ENCODE results near the gene GPNMB. TPM values are rescaled to one million over a fixed set of nuclear protein-coding genes. Genes with fewer than 3 reads are reported as not detected.
A peak's percentile ranks its signal among the peaks of the same experiment; 100 is the strongest.

GPNMB gene
- total and polyA plus RNA-seq, 2 of the 13 experiments (the other 11 are each of a cell fraction or from before 2014, with no cell fraction given): 1.1 to 1.6 TPM

GRCh38 chr7:23285657-23286646 is 39.4 kb downstream of the GPNMB start (continued):
- TF ChIP-seq ZBTB39 (CRISPR knock-in tag; IDR thresholded peaks at IDR 0.05) (no peak), MEF2D (CRISPR knock-in tag; IDR thresholded peaks at IDR 0.05) (no peak), TP53 (CRISPR knock-in tag; conservative IDR thresholded peaks at IDR 0.05) (no peak), PCBP2 (optimal IDR thresholded peaks at IDR 0.05; ENCODE audit: low read depth, low read length, poor library complexity, severe bottlenecking) (peak; percentile 90), ZNF510 (CRISPR knock-in tag; IDR thresholded peaks at IDR 0.05; ENCODE audit: low read depth) (no peak), ZFYVE20 (CRISPR knock-in tag; IDR thresholded peaks at IDR 0.05; ENCODE audit: borderline replicate concordance, low read depth) (no peak), CREB1 (IDR thresholded peaks at IDR 0.05) (no peak), CREB1 (CRISPR knock-in tag; IDR thresholded peaks at IDR 0.05) (no peak), TRIM22 (IDR thresholded peaks at IDR 0.05) (no peak), USF2 (IDR thresholded peaks at IDR 0.05; ENCODE audit: low read depth, low read length) (no peak), USF2 (CRISPR knock-in tag; IDR thresholded peaks at IDR 0.05; ENCODE audit: borderline replicate concordance) (no peak), PCBP1 (IDR thresholded peaks at IDR 0.05; ENCODE audit: borderline replicate concordance, low read depth, low read length) (0 out of 2 replicates have a peak, but pooled peaks have one; percentile 30), SIX4 (CRISPR knock-in tag; IDR thresholded peaks at IDR 0.05) (no peak), ZNF260 (CRISPR knock-in tag; IDR thresholded peaks at IDR 0.05; ENCODE audit: borderline replicate concordance, low read depth) (no peak), ZNF513 (CRISPR knock-in tag; conservative IDR thresholded peaks at IDR 0.05) (no peak), BATF2 (CRISPR knock-in tag; IDR thresholded peaks at IDR 0.05) (no peak), MBD4 (IDR thresholded peaks at IDR 0.05; ENCODE audit: borderline replicate concordance, low read length) (no peak), HNRNPH1 (optimal IDR thresholded peaks at IDR 0.05; ENCODE audit: low read depth, low read length) (no peak), PAX8 (CRISPR knock-in tag; IDR thresholded peaks at IDR 0.05; ENCODE audit: borderline replicate concordance) (no peak), ZBTB20 (CRISPR knock-in tag; IDR thresholded peaks at IDR 0.05; ENCODE audit: borderline replicate concordance, low read depth) (no peak), NPAS2 (CRISPR knock-in tag; IDR thresholded peaks at IDR 0.05; ENCODE audit: borderline replicate concordance) (no peak)

Measured in HepG2 (cell line).